Measurements from ENCODE around the gene FOXO1.
A peak's percentile ranks its signal among the peaks of the same experiment; 100 is the strongest.

Gene FOXO1

GRCh38 chr13:40667622-40667978 is 1.2 kb upstream of the FOXO1 start:
- Histone ChIP-seq H2AFZ (ENCODE audit: low read length) (peak overlapping the region; percentile 94), H3K9me2 (replicated peaks; ENCODE audit: low read depth, low read length) (no peaks in the 10 kb centered on the region), H3F3A (ENCODE audit: low read depth) (no peaks in the 10 kb centered on the region), H3K79me2 (ENCODE audit: insufficient read depth, low read length) (peaks cover 12% of the 10 kb centered on the region), H3K4me2 (ENCODE audit: low read depth, low read length, poor library complexity, severe bottlenecking) (peak overlapping the region; percentile 70), H4K20me1 (ENCODE audit: insufficient read depth, low read length, poor library complexity, severe bottlenecking) (peaks cover 6% of the 10 kb centered on the region), H3K9me3 (ENCODE audit: insufficient read depth, low read depth, low read length) (no peaks in the 10 kb centered on the region), H3K4me3 (ENCODE audit: low read length, poor library complexity, severe bottlenecking) (peak overlapping the region; percentile 92), H3K27me3 (ENCODE audit: insufficient read depth, low read length, poor library complexity, severe bottlenecking) (no peaks in the 10 kb centered on the region), H3K4me1 (ENCODE audit: insufficient read depth, low read length, poor library complexity, severe bottlenecking) (peaks cover 21% of the 10 kb centered on the region), H3K9ac (ENCODE audit: low read depth, low read length, poor library complexity, severe bottlenecking) (peak overlapping the region; percentile 70), H3K36me3 (ENCODE audit: insufficient read depth, low read length) (no peaks in the 10 kb centered on the region)
- no peak for TF ChIP-seq CTCF (conservative IDR thresholded peaks at IDR 0.05; ENCODE audit: low read length)
- TF ChIP-seq EZH2phosphoT487 (IDR thresholded peaks at IDR 0.05; ENCODE audit: borderline replicate concordance): no peak

DNA sequence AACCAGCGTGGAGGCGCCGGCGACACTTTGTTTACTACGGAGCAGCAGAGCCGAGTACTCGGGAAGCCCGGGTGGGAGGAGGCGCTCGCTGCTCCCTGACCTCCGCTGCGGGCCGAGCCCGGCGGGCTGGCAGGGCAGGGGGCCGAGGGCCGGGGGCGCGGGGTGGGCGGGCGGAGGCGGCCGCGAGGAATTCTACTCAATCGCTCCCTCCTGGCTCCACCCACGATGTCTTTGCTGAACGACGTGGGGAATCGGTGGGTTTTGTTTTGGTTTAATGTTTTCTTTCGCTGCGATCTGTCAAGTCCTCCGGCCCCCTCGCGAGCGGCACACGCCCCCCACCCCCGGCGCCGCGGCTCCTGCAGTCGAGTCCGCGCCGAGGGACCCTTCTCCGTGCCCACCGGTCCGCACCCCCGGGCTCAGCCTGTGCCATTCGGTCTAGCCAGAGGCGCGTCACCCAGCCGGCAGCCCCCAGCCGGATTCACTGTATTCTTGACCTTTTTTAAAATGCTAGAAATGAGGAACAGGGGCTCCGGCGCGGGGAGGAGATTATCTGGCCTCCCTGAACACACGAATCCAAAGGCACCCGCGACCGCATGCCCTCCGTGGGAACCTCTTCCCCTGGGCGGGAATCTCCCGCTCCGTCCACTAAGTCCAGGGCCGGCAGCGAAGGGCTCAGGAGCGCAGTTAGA is 636 bp upstream of the FOXO1 start:
- peaks cover 16% of the 10 kb centered on the region for H3K79me2 ChIP-seq (ENCODE audit: insufficient read depth, low read length)
- no peaks in the 10 kb centered on the region for H3K9me2 ChIP-seq (replicated peaks; ENCODE audit: low read depth, low read length)
- H3K4me1 ChIP-seq (ENCODE audit: insufficient read depth, low read length, poor library complexity, severe bottlenecking): peaks cover 25% of the 10 kb centered on the region
- peak overlapping the region; percentile 70 for H3K4me2 ChIP-seq (ENCODE audit: low read depth, low read length, poor library complexity, severe bottlenecking)
- no peak for TF ChIP-seq CTCF (conservative IDR thresholded peaks at IDR 0.05; ENCODE audit: low read length)
- no peak for TF ChIP-seq EZH2phosphoT487 (IDR thresholded peaks at IDR 0.05; ENCODE audit: borderline replicate concordance)
- no peaks in the 10 kb centered on the region for H3F3A ChIP-seq (ENCODE audit: low read depth)
- peak overlapping the region; percentile 94 for H2AFZ ChIP-seq (ENCODE audit: low read length)
- H3K27me3 ChIP-seq (ENCODE audit: insufficient read depth, low read length, poor library complexity, severe bottlenecking): no peaks in the 10 kb centered on the region
- peak overlapping the region; percentile 70 for H3K9ac ChIP-seq (ENCODE audit: low read depth, low read length, poor library complexity, severe bottlenecking)
- peak overlapping the region; percentile 92 for H3K4me3 ChIP-seq (ENCODE audit: low read length, poor library complexity, severe bottlenecking)
- no peaks in the 10 kb centered on the region for H3K9me3 ChIP-seq (ENCODE audit: insufficient read depth, low read depth, low read length)
- peaks cover 6% of the 10 kb centered on the region for H4K20me1 ChIP-seq (ENCODE audit: insufficient read depth, low read length, poor library complexity, severe bottlenecking)
- H3K36me3 ChIP-seq (ENCODE audit: insufficient read depth, low read length): no peaks in the 10 kb centered on the region

DNA sequence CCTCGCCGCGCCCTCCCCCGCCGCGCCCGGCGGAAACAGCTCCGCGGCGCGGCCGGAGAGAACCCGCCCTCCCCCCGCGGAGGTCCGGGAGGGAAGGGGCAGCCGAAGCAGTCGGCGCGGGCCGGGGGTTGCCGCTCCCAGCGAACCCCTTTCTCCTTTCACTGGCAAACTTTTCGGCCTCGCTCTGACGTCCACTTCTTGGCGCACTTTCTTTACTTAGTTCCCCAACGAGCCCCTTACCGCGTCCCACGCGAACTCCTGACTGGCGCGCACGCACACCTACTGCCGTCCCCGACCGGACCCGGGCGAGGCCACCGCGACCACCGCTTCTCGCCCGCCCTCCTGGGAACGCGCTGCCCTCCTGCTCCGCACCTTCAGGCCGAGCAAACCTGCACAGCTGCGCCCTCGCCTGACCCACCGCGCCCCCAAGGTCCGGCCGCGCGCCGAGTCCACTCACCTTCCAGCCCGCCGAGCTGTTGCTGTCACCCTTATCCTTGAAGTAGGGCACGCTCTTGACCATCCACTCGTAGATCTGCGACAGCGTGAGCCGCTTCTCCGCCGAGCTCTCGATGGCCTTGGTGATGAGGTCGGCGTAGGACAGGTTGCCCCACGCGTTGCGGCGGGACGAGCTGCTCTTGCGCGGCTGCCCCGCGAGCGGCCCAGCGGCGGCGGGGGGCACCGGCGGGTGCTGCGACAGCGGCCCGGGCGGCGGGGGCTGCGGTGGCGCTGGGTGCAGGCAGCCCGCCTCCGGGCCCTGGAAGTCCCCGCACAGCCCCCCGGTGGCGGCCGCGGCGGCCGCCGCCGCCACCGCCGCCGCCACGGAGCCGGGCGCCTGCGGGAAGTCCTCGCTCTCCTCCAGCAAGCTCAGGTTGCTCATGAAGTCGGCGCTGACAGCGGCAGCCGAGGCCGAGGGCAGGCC is 1.1 kb downstream of the FOXO1 start:
- no peaks in the 10 kb centered on the region for H3K9me3 ChIP-seq (ENCODE audit: insufficient read depth, low read depth, low read length)
- H3K9me2 ChIP-seq (replicated peaks; ENCODE audit: low read depth, low read length): no peaks in the 10 kb centered on the region
- H3K9ac ChIP-seq (ENCODE audit: low read depth, low read length, poor library complexity, severe bottlenecking): peak overlapping the region; percentile 77
- peak overlapping the region; percentile 92 for H3K4me3 ChIP-seq (ENCODE audit: low read length, poor library complexity, severe bottlenecking)
- peaks cover 27% of the 10 kb centered on the region for H3K4me1 ChIP-seq (ENCODE audit: insufficient read depth, low read length, poor library complexity, severe bottlenecking)
- H3K4me2 ChIP-seq (ENCODE audit: low read depth, low read length, poor library complexity, severe bottlenecking): peak overlapping the region; percentile 80
- peak overlapping the region; percentile 88 for H2AFZ ChIP-seq (ENCODE audit: low read length)
- no peaks in the 10 kb centered on the region for H3K27me3 ChIP-seq (ENCODE audit: insufficient read depth, low read length, poor library complexity, severe bottlenecking)
- no peaks in the 10 kb centered on the region for H3K36me3 ChIP-seq (ENCODE audit: insufficient read depth, low read length)
- H3K79me2 ChIP-seq (ENCODE audit: insufficient read depth, low read length): peaks cover 31% of the 10 kb centered on the region
- TF ChIP-seq EZH2phosphoT487 (IDR thresholded peaks at IDR 0.05; ENCODE audit: borderline replicate concordance) (no peak), CTCF (conservative IDR thresholded peaks at IDR 0.05; ENCODE audit: low read length) (no peak)
- H3F3A ChIP-seq (ENCODE audit: low read depth): no peaks in the 10 kb centered on the region
- H4K20me1 ChIP-seq (ENCODE audit: insufficient read depth, low read length, poor library complexity, severe bottlenecking): peaks cover 6% of the 10 kb centered on the region
